Uterus (tissue), 4 donors: ENCODE measurements around the gene KCNQ2. TPM values are rescaled to one million over a fixed set of nuclear protein-coding genes. Genes with fewer than 3 reads are reported as not detected.

Source experiments
- DNase-seq, 2 donors: peaks; one replicate each; pipeline ENCODE4 v3.0.0-alpha.2; 2019 to 2020
- H3K27ac ChIP-seq, 2 donors: fragments of 200-600 bp; sonication (generic); 1 replicate in 1 of 2; 2 replicates in 1 of 2; pipeline ENCODE4 v1.5.1; 2016 to 2018
- H3K27me3 ChIP-seq, 2 donors: fragments of 200-600 bp; sonication (generic); one replicate each; pipeline ENCODE4 v1.5.1; 2018 to 2019; ENCODE audit warnings: control low read depth in 1 of 2
- H3K36me3 ChIP-seq, 2 donors: fragments of 200-600 bp; sonication (generic); one replicate each; pipeline ENCODE4 v1.5.1; 2019; ENCODE audit warnings: control low read depth in 1 of 2
- H3K4me1 ChIP-seq, 2 donors: fragments of 200-600 bp; sonication (generic); one replicate each; pipeline ENCODE4 v1.5.1; 2018 to 2019; ENCODE audit warnings: control low read depth in 1 of 2
- H3K4me3 ChIP-seq, 2 donors: fragments of 200-600 bp; sonication (generic); 1 replicate in 1 of 2; 2 replicates in 1 of 2; pipeline ENCODE4 v1.5.1; 2018 to 2019; ENCODE audit warnings: mild to moderate bottlenecking in 1 of 2
- H3K9me3 ChIP-seq, 2 donors: fragments of 200-600 bp; sonication (generic); one replicate each; pipeline ENCODE4 v1.5.1; 2019; ENCODE audit warnings: control low read depth in 1 of 2
- POLR2A ChIP-seq, 2 donors: fragments of 450-650 bp; IDR thresholded peaks; one replicate each; pipeline ENCODE4 v1.6.1; 2016; ENCODE audit warnings: antibody characterized with exemption in 2 of 2, mild to moderate bottlenecking in 1 of 2, moderate library complexity in 1 of 2
- intact Hi-C: fragments of 100-400 bp; cut with DNase I; formaldehyde crosslinking; loops from one replicate; pipeline ENCODE4 v1.15.1; 2023; ENCODE audit warnings: low total_unique reads
- total RNA-seq, 4 donors: library from RNA; depleted of rRNA in 3 of 4; stranded (reverse); fragments of >200 nt in 3 of 4; gene quantifications; one replicate each; pipeline versions ENCODE4 v1.1.0 to v1.2.4, GENCODE V29; 2014 to 2023
- TF ChIP-seq, protein P1 (sequence below), 4 experiments: fragments of 200-600 bp in 2 of 4; fragments of 450-650 bp in 2 of 4; sonication (generic) in 2 of 4; IDR thresholded peaks; one replicate each; pipeline ENCODE4 v1.5.1; 2016 to 2019; ENCODE audit warnings: antibody characterized with exemption in 4 of 4, mild to moderate bottlenecking in 2 of 4, moderate library complexity in 1 of 4
- donor health status: DM: yes; HTN: yes; CAD: no.

The KCNQ2 gene
- total RNA-seq, 4 donors from 2014 or later: 1.2 to 4.9 TPM; not detected in 2

DNA sequence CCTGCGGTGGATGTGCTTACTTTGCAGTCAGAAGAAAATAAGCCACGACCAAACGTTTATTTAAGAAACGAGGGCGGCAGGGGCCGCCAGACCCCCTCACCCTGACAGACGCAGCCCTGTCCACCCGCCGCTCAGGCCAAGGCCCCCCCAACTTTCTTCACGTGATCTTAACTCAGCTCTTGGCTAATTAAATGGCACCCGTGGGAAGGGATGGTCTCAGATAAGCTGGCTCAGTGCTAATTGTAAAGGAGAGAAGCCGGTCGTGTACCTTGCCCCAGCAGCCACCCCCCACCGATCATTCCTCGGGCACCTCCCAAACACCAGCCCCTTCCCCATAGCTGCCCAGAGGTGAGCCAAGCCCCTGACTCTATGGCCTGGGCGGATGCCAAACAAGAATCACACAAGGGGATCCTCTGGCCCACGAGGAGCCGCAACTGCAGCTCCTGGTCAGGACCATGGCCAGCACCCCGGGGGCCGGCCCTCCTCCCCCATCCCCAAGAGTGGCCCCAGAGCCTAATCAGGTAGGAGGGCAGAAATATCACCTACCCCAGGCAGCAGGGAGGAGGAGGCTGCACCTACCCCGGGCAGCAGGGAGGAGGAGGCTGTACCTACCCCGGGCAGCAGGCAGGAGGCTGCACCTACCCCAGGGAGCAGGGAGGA is 11.2 kb downstream of the KCNQ2 start:
- H3K4me1 ChIP-seq: no peaks in the 10 kb centered on the region
- no peak overlapping the region for H3K4me3 ChIP-seq
- DNase-seq: no peak
- no peaks in the 10 kb centered on the region for H3K9me3 ChIP-seq
- intact Hi-C loops: no loop called here
- no peaks in the 10 kb centered on the region for H3K36me3 ChIP-seq
- TF ChIP-seq, protein P1, sequence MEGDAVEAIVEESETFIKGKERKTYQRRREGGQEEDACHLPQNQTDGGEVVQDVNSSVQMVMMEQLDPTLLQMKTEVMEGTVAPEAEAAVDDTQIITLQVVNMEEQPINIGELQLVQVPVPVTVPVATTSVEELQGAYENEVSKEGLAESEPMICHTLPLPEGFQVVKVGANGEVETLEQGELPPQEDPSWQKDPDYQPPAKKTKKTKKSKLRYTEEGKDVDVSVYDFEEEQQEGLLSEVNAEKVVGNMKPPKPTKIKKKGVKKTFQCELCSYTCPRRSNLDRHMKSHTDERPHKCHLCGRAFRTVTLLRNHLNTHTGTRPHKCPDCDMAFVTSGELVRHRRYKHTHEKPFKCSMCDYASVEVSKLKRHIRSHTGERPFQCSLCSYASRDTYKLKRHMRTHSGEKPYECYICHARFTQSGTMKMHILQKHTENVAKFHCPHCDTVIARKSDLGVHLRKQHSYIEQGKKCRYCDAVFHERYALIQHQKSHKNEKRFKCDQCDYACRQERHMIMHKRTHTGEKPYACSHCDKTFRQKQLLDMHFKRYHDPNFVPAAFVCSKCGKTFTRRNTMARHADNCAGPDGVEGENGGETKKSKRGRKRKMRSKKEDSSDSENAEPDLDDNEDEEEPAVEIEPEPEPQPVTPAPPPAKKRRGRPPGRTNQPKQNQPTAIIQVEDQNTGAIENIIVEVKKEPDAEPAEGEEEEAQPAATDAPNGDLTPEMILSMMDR (IDR thresholded peaks at IDR 0.05): no peak
- TF ChIP-seq POLR2A (IDR thresholded peaks at IDR 0.05): no peak
- no peak overlapping the region for H3K27ac ChIP-seq
- peaks cover 0 to 9% of the 10 kb centered on the region in 2 donors for H3K27me3 ChIP-seq

DNA sequence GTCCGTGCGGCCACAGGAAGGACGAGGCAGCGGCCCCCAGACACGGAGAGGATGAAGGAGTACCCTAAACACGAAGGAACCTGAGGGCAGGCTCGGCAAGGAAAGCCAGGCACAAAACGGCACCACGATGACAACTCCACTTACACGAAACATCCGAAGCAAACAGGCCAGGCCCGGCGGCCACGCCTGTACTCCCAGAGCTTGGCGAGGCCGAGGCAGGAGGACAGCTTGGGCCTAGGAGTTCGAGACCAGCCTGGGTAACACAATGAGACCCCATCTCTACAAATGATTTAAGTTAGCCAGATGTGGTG is 13.4 kb downstream of the KCNQ2 start:
- intact Hi-C loops: no loop called here
- peaks cover 0 to 19% of the 10 kb centered on the region in 2 donors for H3K27me3 ChIP-seq
- no peaks in the 10 kb centered on the region for H3K36me3 ChIP-seq
- DNase-seq: no peak
- H3K27ac ChIP-seq: no peak overlapping the region
- no peak overlapping the region for H3K4me3 ChIP-seq
- no peaks in the 10 kb centered on the region for H3K9me3 ChIP-seq
- no peaks in the 10 kb centered on the region for H3K4me1 ChIP-seq
- no peak for TF ChIP-seq POLR2A (IDR thresholded peaks at IDR 0.05)
- TF ChIP-seq, protein P1 (IDR thresholded peaks at IDR 0.05): no peak

DNA sequence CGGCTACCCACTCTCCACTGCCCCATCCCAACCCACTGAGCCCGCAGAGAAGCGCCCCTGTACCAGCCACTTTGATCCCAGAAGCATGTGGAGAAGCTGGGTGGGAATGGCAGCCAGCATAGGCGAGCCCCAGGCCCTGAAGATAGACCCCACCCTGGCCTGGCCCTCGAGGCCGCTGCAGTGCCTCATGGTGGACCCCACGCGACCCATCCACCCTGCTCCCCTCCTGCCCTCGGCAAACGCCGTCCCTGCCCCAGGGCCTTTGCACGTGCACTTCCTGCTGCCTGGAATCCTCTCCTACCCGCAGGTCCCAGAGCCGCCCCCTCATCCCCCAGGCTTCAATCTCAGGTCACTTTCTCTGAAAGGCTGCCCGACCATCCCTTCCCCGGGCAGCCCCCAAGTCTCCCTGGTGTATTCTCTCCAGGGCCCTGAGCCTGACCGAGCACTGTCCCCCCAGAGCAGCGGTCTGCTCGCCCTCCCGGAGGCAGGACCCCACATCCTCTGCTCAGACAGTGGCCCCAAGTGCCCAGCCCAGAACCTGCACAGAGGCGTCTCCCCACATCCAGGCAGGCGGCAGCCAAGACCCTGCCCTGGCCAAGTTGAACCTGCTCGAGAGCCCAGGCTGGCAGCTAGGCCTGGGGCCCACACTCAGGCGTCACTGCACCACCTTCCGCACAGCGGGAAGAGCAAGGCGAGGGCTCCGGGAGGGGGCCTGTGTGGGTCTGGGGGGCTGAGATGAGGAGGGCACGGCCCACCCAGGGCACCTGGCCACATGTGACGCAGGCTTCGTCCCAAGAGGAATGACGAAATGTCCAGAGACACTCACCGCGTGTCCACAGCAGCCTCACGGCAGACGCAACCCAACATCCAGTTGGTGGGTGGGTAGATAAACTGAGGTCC is 14.0 kb downstream of the KCNQ2 start:
- peaks cover 0 to 20% of the 10 kb centered on the region in 2 donors for H3K27me3 ChIP-seq
- TF ChIP-seq, protein P1 (IDR thresholded peaks at IDR 0.05): no peak
- TF ChIP-seq POLR2A (IDR thresholded peaks at IDR 0.05): no peak

DNA sequence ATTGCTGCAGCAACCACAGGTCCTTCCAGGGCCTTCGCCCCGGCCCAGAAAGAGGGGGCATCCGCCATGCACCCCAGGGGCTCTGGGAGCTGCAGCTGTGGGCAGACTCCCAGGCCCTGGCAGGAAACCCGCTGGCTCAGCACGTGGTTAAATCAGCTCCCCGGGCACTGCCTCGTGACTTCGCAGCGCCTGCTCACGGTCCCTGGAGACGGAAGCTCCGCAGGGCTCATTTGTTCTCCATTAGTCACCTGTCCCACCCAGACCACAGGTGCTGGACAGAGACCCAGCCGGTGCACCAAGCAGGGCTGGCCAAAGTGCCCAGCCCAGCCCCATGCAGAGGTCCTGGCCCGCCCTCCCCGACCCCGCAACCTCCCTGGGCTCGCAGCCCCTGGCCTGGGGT is 14.7 kb downstream of the KCNQ2 start:
- H3K4me3 ChIP-seq: no peak overlapping the region
- no peaks in the 10 kb centered on the region for H3K4me1 ChIP-seq
- no peaks in the 10 kb centered on the region for H3K9me3 ChIP-seq
- TF ChIP-seq, protein P1 (IDR thresholded peaks at IDR 0.05): no peak
- TF ChIP-seq POLR2A (IDR thresholded peaks at IDR 0.05): no peak
- intact Hi-C loops: no loop called here
- no peaks in the 10 kb centered on the region for H3K36me3 ChIP-seq
- H3K27me3 ChIP-seq: peaks cover 0 to 26% of the 10 kb centered on the region in 2 donors
- H3K27ac ChIP-seq: no peak overlapping the region
- no peak for DNase-seq

More for the DNA sequence above, 14.0 kb downstream of the KCNQ2 start:
- Histone ChIP-seq H3K36me3 (no peaks in the 10 kb centered on the region), H3K4me1 (no peaks in the 10 kb centered on the region), H3K9me3 (no peaks in the 10 kb centered on the region), H3K4me3 (no peak overlapping the region), H3K27ac (no peak overlapping the region)
- intact Hi-C loops: no loop called here
- no peak for DNase-seq
